Immature natural killer cell (primary cell): Measurements from ENCODE around the gene DIP2C. TPM values are rescaled to one million over a fixed set of nuclear protein-coding genes. Genes with fewer than 3 reads are reported as not detected.
A peak's percentile ranks its signal among the peaks of the same experiment; 100 is the strongest.
"Not testable (repeated sequence)": the region's sequence is repeated elsewhere in the genome, so short reads cannot be mapped to it uniquely, and the experiment has no call there.

Experiments used
- DNase-seq, 3 donors: peaks; one replicate each; pipeline ENCODE4 v3.0.0; 2022; ENCODE audit warnings: mixed read lengths in 1 of 3
- H3K27ac Mint-ChIP-seq, 6 donors: one replicate each; pipeline ENCODE4 v1.8.0; 2020; ENCODE audit warnings: mixed read lengths in 6 of 6, mild to moderate bottlenecking in 5 of 6, inconsistent platforms in 4 of 6, moderate library complexity in 3 of 6
- H3K27me3 Mint-ChIP-seq, 3 donors: one replicate each; pipeline ENCODE4 v1.8.0; 2020 to 2021; ENCODE audit warnings: low read depth in 3 of 3, mild to moderate bottlenecking in 3 of 3, mixed read lengths in 3 of 3, moderate library complexity in 3 of 3, inconsistent platforms in 1 of 3
- H3K36me3 Mint-ChIP-seq, 3 donors: one replicate each; pipeline ENCODE4 v1.8.0; 2020; ENCODE audit warnings: mixed read lengths in 3 of 3, inconsistent platforms in 2 of 3, mild to moderate bottlenecking in 2 of 3
- H3K4me1 Mint-ChIP-seq, 2 donors: one replicate each; pipeline ENCODE4 v1.8.0; 2020; ENCODE audit warnings: inconsistent platforms in 2 of 2, mild to moderate bottlenecking in 2 of 2, mixed read lengths in 2 of 2, moderate library complexity in 1 of 2
- H3K4me3 Mint-ChIP-seq, 5 donors: one replicate each; pipeline ENCODE4 v1.8.0; 2020; ENCODE audit warnings: mild to moderate bottlenecking in 5 of 5, mixed read lengths in 5 of 5, inconsistent platforms in 3 of 5, moderate library complexity in 3 of 5
- H3K9me3 Mint-ChIP-seq, 6 donors: one replicate each; pipeline ENCODE4 v1.8.0; 2020; ENCODE audit warnings: mild to moderate bottlenecking in 6 of 6, mixed read lengths in 6 of 6, inconsistent platforms in 4 of 6, moderate library complexity in 3 of 6
- polyA plus RNA-seq, 3 donors: library from polyadenylated mRNA; unstranded; fragments of 300-500 nt; fragmentation: Illumina TruSeq; gene quantifications; one replicate each; pipeline ENCODE4 v1.2.3, GENCODE V29; 2021

DIP2C gene
- polyA plus RNA-seq, 3 donors from 2014 or later, result 0.06 to 0.41 TPM; not detected in 1

- no peaks in the 10 kb centered on the region for H3K4me1 Mint-ChIP-seq
- no peak overlapping the region for H3K4me3 Mint-ChIP-seq
- no peaks in the 10 kb centered on the region for H3K9me3 Mint-ChIP-seq
- no peak overlapping the region for H3K27ac Mint-ChIP-seq
- no peaks in the 10 kb centered on the region for H3K36me3 Mint-ChIP-seq
- no peak for DNase-seq
- peaks cover 0 to 9% (median 4%) of the 10 kb centered on the region in 3 donors for H3K27me3 Mint-ChIP-seq
These were observed 416.4 kb downstream of the DIP2C start for GRCh38 chr10:273088-273487.

- H3K4me3 Mint-ChIP-seq, result no peak overlapping the region
- no peak for DNase-seq
- H3K36me3 Mint-ChIP-seq, result no peaks in the 10 kb centered on the region
- H3K27me3 Mint-ChIP-seq, result peaks cover 0 to 9% (median 2%) of the 10 kb centered on the region in 3 donors
- no peaks in the 10 kb centered on the region for H3K4me1 Mint-ChIP-seq
- H3K9me3 Mint-ChIP-seq, result no peaks in the 10 kb centered on the region
- H3K27ac Mint-ChIP-seq, result no peak overlapping the region
These were observed 417.7 kb downstream of the DIP2C start for GRCh38 chr10:271722-272121.

GRCh38 chr10:271201-271600 is 418.3 kb downstream of the DIP2C start:
- no peak overlapping the region for H3K4me3 Mint-ChIP-seq
- DNase-seq, result no peak
- H3K36me3 Mint-ChIP-seq, result no peaks in the 10 kb centered on the region
- no peaks in the 10 kb centered on the region for H3K4me1 Mint-ChIP-seq
- no peak overlapping the region for H3K27ac Mint-ChIP-seq
- no peaks in the 10 kb centered on the region for H3K9me3 Mint-ChIP-seq
- peaks cover 0 to 9% (median 2%) of the 10 kb centered on the region in 3 donors for H3K27me3 Mint-ChIP-seq

GRCh38 chr10:269440-270074 is 419.9 kb downstream of the DIP2C start:
- no peaks in the 10 kb centered on the region for H3K9me3 Mint-ChIP-seq
- peaks cover 0 to 9% (median 2%) of the 10 kb centered on the region in 3 donors for H3K27me3 Mint-ChIP-seq
- no peak overlapping the region for H3K4me3 Mint-ChIP-seq
- H3K27ac Mint-ChIP-seq, result no peak overlapping the region
- no peaks in the 10 kb centered on the region for H3K36me3 Mint-ChIP-seq
- no peak for DNase-seq
- H3K4me1 Mint-ChIP-seq, result no peaks in the 10 kb centered on the region

GRCh38 chr10:267705-268104 is 421.8 kb downstream of the DIP2C start:
- no peaks in the 10 kb centered on the region for H3K9me3 Mint-ChIP-seq
- no peak overlapping the region for H3K27ac Mint-ChIP-seq
- peaks cover 0 to 10% (median 2%) of the 10 kb centered on the region in 3 donors for H3K27me3 Mint-ChIP-seq
- no peak for DNase-seq
- H3K4me3 Mint-ChIP-seq, result no peak overlapping the region
- no peaks in the 10 kb centered on the region for H3K36me3 Mint-ChIP-seq
- H3K4me1 Mint-ChIP-seq, result no peaks in the 10 kb centered on the region

- no peaks in the 10 kb centered on the region for H3K36me3 Mint-ChIP-seq
- H3K4me3 Mint-ChIP-seq, result no peak overlapping the region
- H3K4me1 Mint-ChIP-seq, result no peaks in the 10 kb centered on the region
- H3K27ac Mint-ChIP-seq, result no peak overlapping the region
- no peaks in the 10 kb centered on the region for H3K9me3 Mint-ChIP-seq
- no peak for DNase-seq
- peaks cover 0 to 8% (median 2%) of the 10 kb centered on the region in 3 donors for H3K27me3 Mint-ChIP-seq
These were observed 422.5 kb downstream of the DIP2C start for GRCh38 chr10:266974-267425.

GRCh38 chr10:265816-266588 is 423.5 kb downstream of the DIP2C start:
- not testable (repeated sequence) for H3K27ac Mint-ChIP-seq, DNase-seq, H3K27me3 Mint-ChIP-seq, H3K4me1 Mint-ChIP-seq, H3K9me3 Mint-ChIP-seq, H3K36me3 Mint-ChIP-seq, H3K4me3 Mint-ChIP-seq

GRCh38 chr10:265074-265440 is 424.4 kb downstream of the DIP2C start:
- not testable (repeated sequence) for H3K9me3 Mint-ChIP-seq

GRCh38 chr10:264160-265073 is 425.1 kb downstream of the DIP2C start:
- H3K27ac Mint-ChIP-seq, DNase-seq: not testable (repeated sequence)

More at GRCh38 chr10:265074-265440, 424.4 kb downstream of the DIP2C start:
- not testable (repeated sequence) for H3K4me3 Mint-ChIP-seq, H3K36me3 Mint-ChIP-seq, H3K4me1 Mint-ChIP-seq, H3K27me3 Mint-ChIP-seq, DNase-seq, H3K27ac Mint-ChIP-seq

GRCh38 chr10:260819-261429 is 428.5 kb downstream of the DIP2C start:
- Mint-ChIP-seq H3K36me3 (peaks cover 0 to 7% (median 6%) of the 10 kb centered on the region in 3 donors), H3K27ac (no peak overlapping the region), H3K4me3 (no peak overlapping the region), H3K4me1 (no peaks in the 10 kb centered on the region), H3K27me3 (peaks cover 2 to 5% (median 4%) of the 10 kb centered on the region in 3 donors), H3K9me3 (no peaks in the 10 kb centered on the region)
- no peak for DNase-seq

More at GRCh38 chr10:264160-265073, 425.1 kb downstream of the DIP2C start:
- not testable (repeated sequence) for H3K27me3 Mint-ChIP-seq, H3K4me3 Mint-ChIP-seq, H3K9me3 Mint-ChIP-seq, H3K36me3 Mint-ChIP-seq, H3K4me1 Mint-ChIP-seq

GRCh38 chr10:251982-252582 is 437.4 kb downstream of the DIP2C start:
- DNase-seq, result no peak
- H3K27me3 Mint-ChIP-seq, result peaks cover 0 to 4% (median 2%) of the 10 kb centered on the region in 3 donors
- peaks cover 51 to 68% (median 57%) of the 10 kb centered on the region in 3 donors for H3K36me3 Mint-ChIP-seq
- H3K4me1 Mint-ChIP-seq, result peaks cover 2 to 5% of the 10 kb centered on the region in 2 donors
- H3K4me3 Mint-ChIP-seq, result no peak overlapping the region
- H3K9me3 Mint-ChIP-seq, result no peaks in the 10 kb centered on the region
- H3K27ac Mint-ChIP-seq, result peak overlapping the region in 2 of 6 donors; percentile 2 to 41

- H3K4me3 Mint-ChIP-seq, result no peak overlapping the region
- H3K27me3 Mint-ChIP-seq, result peaks cover 0 to 7% (median 2%) of the 10 kb centered on the region in 3 donors
- H3K9me3 Mint-ChIP-seq, result no peaks in the 10 kb centered on the region
- H3K36me3 Mint-ChIP-seq, result peaks cover 52 to 65% (median 53%) of the 10 kb centered on the region in 3 donors
- DNase-seq, result no peak
- peaks cover 21 to 22% of the 10 kb centered on the region in 2 donors for H3K4me1 Mint-ChIP-seq
- peak overlapping the region in 1 of 6 donors; percentile 37 for H3K27ac Mint-ChIP-seq
These were observed 441.2 kb downstream of the DIP2C start for GRCh38 chr10:248307-248706.

- Mint-ChIP-seq H3K27me3 (peaks cover 0 to 7% (median 2%) of the 10 kb centered on the region in 3 donors), H3K9me3 (no peaks in the 10 kb centered on the region), H3K36me3 (peaks cover 53 to 67% (median 57%) of the 10 kb centered on the region in 3 donors), H3K27ac (peak overlapping the region in 1 of 6 donors; percentile 85), H3K4me3 (peak overlapping the region in 1 of 5 donors; percentile 7), H3K4me1 (peaks cover 21 to 22% of the 10 kb centered on the region in 2 donors)
- no peak for DNase-seq
These were observed 442.0 kb downstream of the DIP2C start for GRCh38 chr10:247480-247879.
